GM18498 (cell line): ENCODE data around the gene VILL.
"Not testable (repeated sequence)": the region's sequence is repeated elsewhere in the genome, so short reads cannot be mapped to it uniquely, and the experiment has no call there.

ENCODE experiments used
- ATAC-seq: cut with Tn5 transposase; IDR thresholded peaks from one replicate; pipeline ENCODE4 v1.9.1; 2021; ENCODE audit warnings: mild to moderate bottlenecking, moderate library complexity; ENCODE audit not compliant: unreplicated experiment

The VILL gene

DNA sequence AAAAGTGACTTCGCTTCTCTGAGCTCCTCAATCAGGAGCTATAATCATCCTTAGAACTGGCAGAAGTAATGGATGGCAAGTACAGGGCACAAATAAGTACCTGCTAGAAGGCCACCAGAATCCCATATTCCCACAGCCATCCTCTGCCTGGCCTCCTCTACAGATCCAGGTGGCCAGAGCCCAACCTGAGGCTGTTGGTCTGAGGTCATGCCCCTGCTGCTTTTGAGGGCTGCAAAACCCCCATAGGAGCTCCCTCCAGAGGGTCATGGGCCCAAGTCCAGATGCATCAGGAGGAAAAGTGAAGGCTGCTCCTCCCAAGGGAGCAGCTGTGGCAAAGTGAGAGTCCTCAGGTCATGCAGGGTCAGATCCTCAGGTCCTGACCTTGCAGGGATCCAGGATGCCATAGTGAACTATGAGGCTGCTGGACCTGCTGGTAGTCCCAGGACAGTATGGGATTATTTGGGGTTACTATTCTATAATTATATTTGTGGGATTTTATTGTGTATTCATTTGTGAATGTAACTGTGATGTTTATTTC is 41.8 kb downstream of the VILL start:
- ATAC-seq, result no peak

DNA sequence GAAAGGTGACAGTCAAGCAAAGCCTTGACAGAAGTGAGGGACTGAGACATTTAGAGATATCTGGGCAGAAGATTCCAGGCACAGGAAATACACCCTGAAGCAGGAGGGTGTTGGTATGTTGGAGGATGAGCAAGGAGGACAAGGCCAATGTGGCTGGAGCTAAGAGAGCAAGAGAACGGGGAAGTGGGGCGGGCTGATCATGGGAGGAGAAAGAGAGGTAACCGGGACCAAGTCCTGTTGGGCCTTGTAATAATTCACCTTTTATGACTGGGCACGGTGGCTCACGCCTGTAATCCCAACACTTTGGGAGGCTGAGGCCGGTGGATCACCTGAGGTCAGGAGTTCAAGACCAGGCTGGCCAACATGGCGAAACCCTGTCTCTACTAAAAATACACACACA is 43.0 kb downstream of the VILL start:
- ATAC-seq, result not testable (repeated sequence)

DNA sequence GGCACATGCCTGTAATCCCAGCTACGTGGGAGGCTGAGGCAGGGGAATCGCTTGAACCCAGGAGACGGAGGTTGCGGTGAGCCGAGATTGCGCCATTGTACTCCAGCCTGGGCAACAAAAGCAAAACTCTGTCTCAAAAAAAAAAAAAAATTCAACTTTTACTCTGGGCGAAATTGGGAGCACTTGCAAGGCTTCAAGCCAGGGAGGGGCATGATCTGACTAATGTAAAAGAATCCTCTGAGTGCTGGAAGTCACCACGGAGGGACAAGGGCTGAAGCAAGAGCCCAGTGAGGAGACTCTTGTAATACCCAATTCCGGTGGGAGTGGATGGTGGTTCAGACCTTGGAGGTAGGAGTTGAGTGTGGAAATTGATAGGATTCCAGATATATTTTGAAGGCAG is 43.7 kb downstream of the VILL start:
- not testable (repeated sequence) for ATAC-seq

DNA sequence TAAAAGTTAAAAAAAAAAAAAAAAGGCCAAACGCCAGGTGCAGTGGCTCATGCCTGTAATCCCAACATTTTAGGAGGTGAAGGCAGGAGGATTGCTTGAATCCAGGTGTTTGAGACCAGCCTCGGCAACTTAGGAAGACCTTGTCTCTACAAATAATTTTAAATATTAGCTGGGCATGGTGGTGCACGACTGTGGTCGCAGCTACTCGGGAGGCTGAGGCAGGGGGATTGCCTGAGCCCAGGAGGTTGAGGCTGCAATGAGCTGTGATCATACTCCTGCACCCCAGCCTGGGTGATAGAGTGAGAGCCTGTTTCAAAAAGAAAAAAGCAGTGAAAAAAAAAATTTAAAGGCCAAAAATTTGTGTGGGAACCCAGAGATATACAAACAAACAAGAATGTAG is 45.7 kb downstream of the VILL start:
- ATAC-seq, result no peak

DNA sequence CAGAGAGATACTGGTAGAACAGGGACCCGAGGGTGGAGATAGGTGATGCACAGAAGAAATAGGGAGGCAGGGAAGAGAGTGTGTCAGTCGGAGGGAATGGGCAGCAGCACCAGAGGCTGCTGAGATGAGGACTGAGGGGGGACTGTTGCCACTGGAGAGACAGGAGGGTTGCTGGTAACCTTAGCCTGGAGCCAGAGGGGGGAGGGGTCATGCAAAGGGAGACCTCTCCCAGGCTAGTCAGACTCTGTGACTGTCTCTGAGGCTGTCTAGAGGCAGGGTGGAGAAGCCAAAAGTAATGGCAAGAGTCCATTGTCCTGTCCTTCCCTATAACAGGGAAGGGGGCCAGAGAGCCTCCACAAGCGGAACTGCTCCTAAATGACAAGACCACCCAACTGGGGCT is 46.3 kb downstream of the VILL start:
- no peak for ATAC-seq

DNA sequence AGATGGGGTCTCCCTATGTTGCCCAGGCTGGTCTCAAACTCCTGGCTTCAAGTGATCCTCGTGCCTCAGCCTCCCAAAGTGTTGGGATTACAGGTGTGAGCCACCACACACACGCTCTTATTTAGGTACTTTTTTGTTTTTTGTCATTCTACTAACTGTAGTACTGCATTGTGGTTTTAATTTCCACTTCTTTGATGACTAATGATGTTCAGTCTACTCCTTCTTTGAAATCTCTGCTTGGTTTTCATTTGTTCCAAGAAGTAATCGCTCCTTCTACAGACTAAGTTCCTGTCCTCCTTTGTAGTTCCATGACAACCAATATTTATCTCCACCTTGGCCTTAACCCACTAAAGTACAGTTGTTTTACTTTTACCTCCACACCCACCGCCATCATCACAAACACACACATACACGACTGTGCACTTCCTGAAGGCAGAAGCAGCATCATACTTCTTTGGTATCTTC is 47.9 kb downstream of the VILL start:
- no peak for ATAC-seq

DNA sequence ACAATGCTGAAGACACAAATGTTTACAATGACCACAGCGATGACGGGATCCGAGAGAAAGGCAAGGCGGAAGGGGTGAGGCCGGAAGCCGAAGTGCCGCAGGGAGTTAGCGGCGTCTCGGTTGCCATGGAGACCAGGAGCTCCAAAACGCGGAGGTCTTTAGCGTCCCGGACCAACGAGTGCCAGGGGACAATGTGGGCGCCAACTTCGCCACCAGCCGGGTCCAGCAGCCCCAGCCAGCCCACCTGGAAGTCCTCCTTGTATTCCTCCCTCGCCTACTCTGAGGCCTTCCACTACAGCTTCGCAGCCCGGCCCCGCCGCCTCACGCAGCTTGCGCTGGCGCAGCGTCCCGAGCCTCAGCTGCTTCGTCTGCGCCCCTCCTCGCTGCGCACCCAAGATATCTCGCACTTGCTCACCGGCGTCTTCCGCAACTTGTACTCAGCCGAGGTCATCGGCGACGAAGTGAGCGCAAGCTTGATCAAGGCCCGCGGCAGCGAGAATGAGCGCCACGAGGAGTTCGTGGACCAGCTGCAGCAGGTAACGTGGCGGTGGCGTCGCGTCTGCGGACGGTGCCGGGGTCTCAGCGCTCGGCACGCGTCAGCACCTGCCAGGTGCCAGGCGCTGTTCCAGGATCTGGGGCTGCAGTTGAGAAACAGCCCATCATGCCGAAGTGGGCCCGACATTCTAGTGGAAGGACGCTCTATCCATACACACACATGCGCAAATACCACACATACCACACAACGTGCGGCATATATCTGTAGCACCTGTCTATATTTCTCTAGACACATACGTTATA is 48.7 kb downstream of the VILL start, which contains the start of gene DLEC1:
DLEC1 (plus strand) TSS at position 108 of the 798 bp plus-strand sequence; CDS start at position 126, 18 bp downstream.
- peak; percentile 87 for ATAC-seq

DNA sequence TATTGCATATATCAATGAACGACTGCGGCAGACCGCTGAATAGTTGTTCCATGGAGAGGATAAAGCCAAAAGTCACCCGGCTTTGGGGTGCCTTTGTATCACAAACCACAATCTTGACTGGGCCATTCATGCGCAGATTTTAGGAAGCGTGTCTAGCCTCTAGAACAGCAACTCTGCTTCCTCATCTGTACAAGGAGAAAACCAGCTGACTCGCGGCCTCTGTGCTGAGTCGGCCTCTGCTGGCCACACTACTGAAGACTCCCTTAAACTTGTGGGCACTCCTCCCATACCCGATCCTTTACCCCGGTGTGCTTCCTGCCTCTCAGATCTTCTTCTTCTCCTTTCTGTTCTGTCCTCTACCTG is 49.3 kb downstream of the VILL start:
- peak; percentile 56 for ATAC-seq

DNA sequence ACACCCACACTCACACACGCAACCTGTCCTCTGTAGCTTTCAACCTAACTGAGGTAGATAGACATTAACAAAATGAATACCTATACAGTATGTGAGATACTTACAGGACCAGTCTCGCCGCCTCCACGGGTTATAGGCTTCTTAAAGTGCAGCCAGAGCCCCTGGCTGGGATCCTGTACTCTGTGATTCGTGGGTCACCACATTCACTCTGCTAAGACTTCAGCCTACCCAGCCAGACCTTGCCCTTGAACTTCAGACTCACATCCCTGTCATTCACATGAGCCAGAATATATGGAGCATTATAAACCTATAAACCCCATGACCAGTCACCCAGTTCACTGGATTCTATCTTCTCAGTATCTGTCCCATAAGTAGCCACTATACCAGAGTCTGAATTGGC is 49.8 kb downstream of the VILL start:
- ATAC-seq, result no peak

DNA sequence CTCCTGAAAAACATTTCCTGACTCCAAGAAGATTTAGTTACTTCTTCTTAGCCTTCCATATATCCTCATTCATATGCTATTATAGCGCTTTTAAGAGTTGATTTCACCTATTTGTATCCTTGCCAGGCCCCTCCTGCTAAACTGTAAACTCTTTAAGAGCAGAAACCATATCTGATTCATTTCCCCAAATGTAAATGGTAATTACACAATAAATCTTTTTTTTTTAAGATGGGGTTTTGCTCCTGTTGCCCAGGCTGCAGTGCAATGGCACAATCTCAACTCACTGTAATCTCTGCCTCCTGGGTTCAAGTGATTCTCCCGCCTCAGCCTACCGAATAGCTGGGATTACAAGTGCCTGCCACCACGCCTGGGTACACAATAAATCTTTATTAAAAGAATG is 52.9 kb downstream of the VILL start:
- ATAC-seq, result no peak

DNA sequence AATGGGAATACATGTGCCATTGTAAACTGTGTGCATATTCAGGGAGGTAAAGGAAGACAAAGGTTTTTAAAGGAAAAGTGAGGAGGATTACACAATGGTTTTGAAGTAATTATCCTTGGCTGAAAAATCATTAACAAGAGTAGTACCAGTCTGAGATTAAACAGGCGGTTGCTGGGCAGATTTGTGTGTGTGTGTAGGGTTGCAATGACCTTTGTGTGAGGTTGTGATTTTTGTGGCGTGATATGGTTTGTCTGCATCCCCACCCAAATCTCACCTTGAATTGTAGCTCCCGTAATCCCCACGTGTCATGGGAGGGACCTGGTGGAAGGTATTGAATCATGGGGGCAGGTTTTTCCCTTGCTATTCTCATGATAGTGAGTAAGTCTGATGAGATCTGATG is 55.4 kb downstream of the VILL start:
- ATAC-seq, result no peak

DNA sequence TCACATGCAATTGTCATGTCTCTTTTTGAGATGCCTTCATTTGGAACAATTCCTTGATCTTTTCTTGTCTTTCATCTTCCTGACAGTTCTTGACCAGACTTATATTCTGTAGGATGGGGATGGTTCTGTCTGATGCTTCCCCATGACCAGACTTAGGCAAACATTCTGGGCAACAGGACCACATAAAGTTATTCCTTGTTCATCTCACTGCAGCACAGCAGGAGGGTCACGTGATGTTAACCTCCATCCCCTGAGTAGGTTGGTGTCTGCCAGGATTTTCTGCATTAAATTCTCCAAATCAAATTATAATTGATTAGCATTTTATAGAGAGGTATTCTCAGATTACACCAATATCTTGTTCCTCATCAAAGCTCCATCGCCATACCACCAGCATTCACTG is 56.2 kb downstream of the VILL start:
- no peak for ATAC-seq

DNA sequence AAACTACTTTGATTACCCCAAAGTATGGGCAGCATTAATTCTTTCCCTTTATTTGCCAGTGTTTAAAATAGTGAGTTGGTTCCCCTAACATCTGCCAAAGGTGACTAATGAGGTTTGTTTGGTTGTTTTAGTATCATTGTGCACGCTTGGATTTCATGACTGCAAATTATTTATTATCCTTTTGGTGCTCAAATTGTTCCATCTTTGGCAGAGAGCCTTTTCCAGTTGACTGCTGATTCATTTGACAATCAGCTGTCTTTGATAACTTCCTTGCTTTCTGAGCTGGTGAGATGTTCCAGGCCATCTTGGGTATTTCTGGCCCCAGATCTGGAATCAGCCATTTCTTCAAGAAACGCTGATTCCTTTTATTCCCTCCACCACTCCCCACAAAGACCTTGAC is 57.3 kb downstream of the VILL start:
- no peak for ATAC-seq

DNA sequence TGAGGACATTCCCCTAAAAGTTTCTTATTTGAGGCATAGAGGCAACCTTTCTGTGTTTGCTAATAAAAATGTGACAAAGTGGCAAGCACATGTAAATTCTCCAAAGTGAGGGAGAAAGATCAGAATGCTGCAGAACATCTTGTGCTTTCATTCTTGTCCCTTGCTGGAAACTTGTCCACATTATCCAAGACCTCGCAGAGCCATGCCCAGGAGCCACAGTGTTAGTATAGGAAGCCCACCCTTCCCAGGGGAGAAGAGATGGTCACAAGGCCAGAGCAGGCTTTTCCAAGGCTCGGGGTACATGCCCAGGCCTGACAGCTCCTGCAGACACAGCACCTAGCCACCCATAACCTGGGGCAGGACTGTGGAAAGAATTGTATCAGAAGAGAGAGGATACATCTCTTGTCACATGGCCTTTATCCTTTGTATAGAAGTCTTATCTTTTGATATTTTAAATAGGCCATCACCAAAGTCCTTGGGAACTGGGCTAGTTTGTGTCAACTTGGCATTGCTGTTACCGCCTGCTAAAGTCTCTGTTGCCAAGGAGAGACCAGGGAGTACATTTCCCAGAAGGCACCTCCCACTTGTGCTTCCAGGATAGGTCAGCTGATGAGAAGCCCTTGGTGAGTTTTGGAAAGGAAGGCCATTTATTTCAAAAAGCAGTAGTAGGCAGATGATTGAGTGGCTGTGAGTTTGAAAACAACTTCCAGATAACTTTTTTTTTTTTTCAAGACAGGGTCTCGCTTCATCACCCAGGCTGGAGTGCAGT is 59.0 kb downstream of the VILL start:
- no peak for ATAC-seq

DNA sequence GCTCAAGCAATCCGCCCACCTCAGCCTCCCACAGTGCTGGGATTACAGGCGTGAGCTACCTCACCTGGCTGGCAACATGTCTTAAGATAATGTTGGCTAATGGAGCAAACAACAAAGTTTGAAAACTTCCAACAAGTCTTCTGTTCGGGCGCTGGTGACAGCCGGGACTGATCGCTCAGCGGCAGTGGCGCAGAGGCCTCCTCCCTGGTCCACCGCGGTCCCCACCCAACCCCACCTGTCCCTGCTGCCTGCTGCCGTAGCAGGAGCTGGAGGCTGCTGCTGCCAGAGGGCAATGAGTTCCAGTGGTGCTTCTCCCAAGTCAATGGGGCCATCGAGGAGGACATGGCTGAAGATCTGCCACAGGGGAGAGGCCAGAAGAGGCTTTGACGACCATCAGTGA is 60.5 kb downstream of the VILL start:
- ATAC-seq, result no peak

DNA sequence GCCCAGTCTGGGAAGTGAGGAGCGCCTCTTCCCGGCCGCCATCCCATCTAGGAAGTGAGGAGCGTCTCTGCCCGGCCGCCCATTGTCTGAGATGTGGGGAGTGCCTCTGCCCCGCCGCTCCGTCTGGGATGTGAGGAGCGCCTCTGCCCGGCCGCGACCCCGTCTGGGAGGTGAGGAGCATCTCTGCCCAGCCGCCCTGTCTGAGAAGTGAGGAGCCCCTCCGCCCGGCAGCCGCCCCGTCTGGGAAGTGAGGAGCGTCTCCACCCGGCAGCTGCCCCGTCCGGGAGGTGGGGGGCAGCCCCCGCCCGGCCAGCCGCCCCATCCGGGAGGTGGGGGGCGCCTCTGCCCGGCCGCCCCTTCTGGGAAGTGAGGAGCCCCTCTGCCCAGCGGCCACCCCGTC is 62.7 kb downstream of the VILL start:
- ATAC-seq, result not testable (repeated sequence)

DNA sequence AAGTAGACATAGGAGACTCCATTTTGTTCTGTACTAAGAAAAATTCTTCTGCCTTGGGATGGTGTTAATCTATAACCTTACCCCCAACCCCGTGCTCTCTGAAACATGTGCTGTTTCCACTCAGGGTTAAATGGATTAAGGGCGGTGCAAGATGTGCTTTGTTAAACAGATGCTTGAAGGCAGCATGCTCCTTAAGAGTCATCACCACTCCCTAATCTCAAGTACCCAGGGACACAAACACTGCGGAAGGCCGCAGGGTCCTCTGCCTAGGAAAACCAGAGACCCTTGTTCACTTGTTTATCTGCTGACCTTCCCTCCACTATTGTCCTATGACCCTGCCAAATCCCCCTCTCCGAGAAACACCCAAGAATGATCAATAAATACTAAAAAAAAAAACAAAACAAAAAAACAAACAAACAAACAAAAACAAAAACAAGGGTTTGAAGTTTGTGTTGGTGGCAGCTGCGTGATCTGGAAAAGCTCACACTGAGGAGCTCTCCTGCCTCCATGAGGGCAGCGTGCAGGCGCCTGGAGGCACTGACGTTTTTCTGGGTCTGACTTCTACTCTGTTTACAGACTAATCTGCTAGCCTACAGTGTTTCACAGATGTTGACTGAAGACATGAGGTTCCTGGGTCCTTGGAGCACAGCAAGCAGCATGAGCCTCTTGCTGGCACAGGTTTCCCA is 63.4 kb downstream of the VILL start:
- not testable (repeated sequence) for ATAC-seq

DNA sequence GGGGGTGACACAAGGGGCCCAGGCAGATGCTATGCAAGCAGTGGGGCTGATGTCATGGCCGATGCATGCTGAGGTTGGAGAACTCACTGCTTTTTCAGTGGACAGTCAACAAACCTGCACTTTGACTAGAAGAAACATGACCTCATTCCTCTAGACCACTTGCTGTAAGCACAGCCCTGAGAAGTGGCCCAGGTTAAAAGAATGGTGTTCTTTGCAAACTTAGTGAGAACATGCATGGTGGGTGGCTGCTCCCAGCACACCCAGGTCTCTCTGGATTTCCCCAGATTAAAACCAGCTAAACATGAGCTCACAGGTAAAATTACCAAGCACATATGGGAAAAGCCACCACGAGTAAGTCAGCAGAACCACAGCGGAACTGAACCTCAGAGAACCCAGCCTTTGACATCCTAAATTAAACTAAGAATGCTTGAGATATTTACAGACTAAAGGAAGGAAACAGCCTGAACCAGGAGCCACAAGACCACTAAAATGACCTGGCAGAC is 64.0 kb downstream of the VILL start:
- ATAC-seq, result no peak
